Activated CD4-positive, alpha-beta T cell treated with anti-CD3 and anti-CD28 coated beads, Interleukin-2, amount 10 ng/mL, durations not matched to agents 24 days and 14 days (primary cell): ENCODE results near the gene ATP8B3. TPM values are rescaled to one million over a fixed set of nuclear protein-coding genes. Genes with fewer than 3 reads are reported as not detected.

ENCODE experiments used
- DNase-seq: peaks from one replicate; pipeline ENCODE4 v3.0.0; 2022
- H3K27ac Mint-ChIP-seq: one replicate; pipeline ENCODE4 v1.8.0; 2022; ENCODE audit warnings: mild to moderate bottlenecking, mixed read lengths
- H3K27me3 Mint-ChIP-seq: one replicate; pipeline ENCODE4 v1.8.0; 2022; ENCODE audit warnings: mixed read lengths
- H3K36me3 Mint-ChIP-seq: one replicate; pipeline ENCODE4 v1.8.0; 2022; ENCODE audit warnings: low read depth, mild to moderate bottlenecking, mixed read lengths
- H3K4me1 Mint-ChIP-seq: one replicate; pipeline ENCODE4 v1.8.0; 2021; ENCODE audit warnings: mixed read lengths
- H3K4me3 Mint-ChIP-seq: one replicate; pipeline ENCODE4 v1.8.0; 2022; ENCODE audit warnings: mild to moderate bottlenecking, moderate library complexity, mixed read lengths
- H3K9me3 Mint-ChIP-seq: one replicate; pipeline ENCODE4 v1.8.0; 2021; ENCODE audit warnings: mixed read lengths
- intact Hi-C: fragments of 100-400 bp; cut with micrococcal nuclease; formaldehyde crosslinking; loops from one replicate; pipeline ENCODE4 v1.15.1; 2023
- total RNA-seq: library from RNA; stranded (reverse); gene quantifications from 2 replicates; pipeline ENCODE4 v1.2.3, GENCODE V29; 2022

The ATP8B3 gene
- total RNA-seq, 1 donor from 2014 or later: 3.6 TPM

DNA sequence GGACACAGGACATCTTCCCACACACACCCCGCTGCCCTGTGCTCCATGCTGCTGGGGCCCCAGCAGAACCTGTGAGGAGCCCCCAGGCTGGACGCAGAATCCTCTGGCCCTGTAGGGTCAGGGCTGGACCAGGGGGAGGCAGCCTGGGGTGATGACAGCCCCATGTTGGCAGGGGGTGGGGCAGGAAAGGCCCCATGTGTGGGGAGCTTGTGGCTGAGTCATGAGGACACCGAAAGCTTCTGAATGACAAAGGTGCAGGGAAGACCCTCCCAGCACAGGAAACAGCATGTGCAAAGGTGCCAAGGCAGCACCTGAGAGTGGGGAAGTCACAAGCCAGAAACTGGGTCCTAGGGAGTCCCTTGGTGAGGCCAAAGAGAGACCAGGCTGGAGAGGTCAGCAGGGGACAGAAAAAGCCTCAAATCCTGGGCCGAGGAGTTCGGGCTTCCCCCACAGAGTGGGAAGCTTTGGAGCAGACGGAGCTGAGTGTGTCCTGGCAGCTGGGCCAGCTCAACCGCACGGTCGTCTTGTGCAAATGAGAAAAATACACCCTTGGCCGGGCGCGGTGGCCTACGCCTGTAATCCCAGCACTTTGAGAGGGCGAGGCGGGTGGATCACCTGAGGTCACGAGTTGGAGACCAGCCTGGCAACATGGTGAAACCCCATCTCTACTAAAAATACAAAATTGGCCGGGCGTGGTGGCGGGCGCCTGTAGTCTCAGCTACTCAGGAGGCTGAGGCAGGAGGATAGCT, 17.5 kb downstream of the ATP8B3 start:
- Mint-ChIP-seq H3K27me3 (peaks cover 2% of the 10 kb centered on the region), H3K9me3 (no peaks in the 10 kb centered on the region), H3K27ac (no peak overlapping the region), H3K4me3 (no peak overlapping the region), H3K36me3 (no peaks in the 10 kb centered on the region), H3K4me1 (peaks cover 1% of the 10 kb centered on the region)
- no peak for DNase-seq
- intact Hi-C loops: no loop called here

GRCh38 chr19:1791879-1792278, 20.2 kb downstream of the ATP8B3 start:
- Mint-ChIP-seq H3K27ac (no peak overlapping the region), H3K4me3 (no peak overlapping the region), H3K27me3 (peaks cover 2% of the 10 kb centered on the region), H3K4me1 (peaks cover 1% of the 10 kb centered on the region), H3K36me3 (no peaks in the 10 kb centered on the region), H3K9me3 (no peaks in the 10 kb centered on the region)
- intact Hi-C loops: no loop called here
- no peak for DNase-seq

DNA sequence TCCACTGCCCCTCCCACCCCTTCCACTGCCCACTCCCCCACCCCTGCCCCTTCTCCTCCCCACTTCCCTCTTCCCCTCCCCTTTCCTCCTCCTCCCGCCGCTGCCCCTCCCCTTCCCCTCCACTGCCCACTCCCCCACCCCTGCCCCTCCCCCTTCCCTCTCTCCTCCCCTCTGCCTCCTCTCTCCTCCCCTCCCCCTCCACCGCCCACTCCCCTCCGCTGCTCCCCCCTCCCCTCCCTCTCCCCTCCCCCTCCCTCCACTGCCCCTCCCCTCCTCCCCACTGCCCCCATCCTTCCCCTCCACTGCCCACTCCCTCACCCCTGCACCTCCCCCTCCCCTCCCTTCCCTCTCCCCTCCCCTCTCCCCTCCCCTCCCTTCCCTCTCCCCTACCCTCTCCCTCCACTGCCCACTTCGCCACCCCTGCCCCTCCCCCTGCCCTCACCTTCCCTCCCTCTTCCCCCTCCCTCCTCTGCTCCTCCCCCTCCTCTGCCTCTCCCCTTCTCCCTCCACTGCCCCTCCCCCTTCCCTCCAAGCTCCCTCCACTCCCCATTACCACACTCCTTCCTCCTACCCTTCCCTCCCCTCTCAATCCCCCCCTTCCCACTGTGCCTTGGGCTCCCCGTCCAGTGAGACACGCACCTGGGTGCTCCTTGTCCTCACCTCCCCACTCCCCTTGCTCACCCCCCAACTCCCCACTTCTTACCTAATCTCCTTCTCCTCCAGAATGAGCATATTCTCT, 21.9 kb downstream of the ATP8B3 start:
- no peak for DNase-seq
- H3K4me3 Mint-ChIP-seq: no peak overlapping the region
- intact Hi-C loops: no loop called here
- no peaks in the 10 kb centered on the region for H3K36me3 Mint-ChIP-seq
- H3K4me1 Mint-ChIP-seq: no peaks in the 10 kb centered on the region
- no peak overlapping the region for H3K27ac Mint-ChIP-seq
- H3K9me3 Mint-ChIP-seq: no peaks in the 10 kb centered on the region
- H3K27me3 Mint-ChIP-seq: peaks cover 2% of the 10 kb centered on the region

GRCh38 chr19:1789261-1790041, 22.6 kb downstream of the ATP8B3 start:
- H3K27ac Mint-ChIP-seq: no peak overlapping the region
- intact Hi-C loops: no loop called here
- DNase-seq: no peak
- no peaks in the 10 kb centered on the region for H3K36me3 Mint-ChIP-seq
- H3K9me3 Mint-ChIP-seq: no peaks in the 10 kb centered on the region
- peaks cover 2% of the 10 kb centered on the region for H3K27me3 Mint-ChIP-seq
- no peak overlapping the region for H3K4me3 Mint-ChIP-seq
- no peaks in the 10 kb centered on the region for H3K4me1 Mint-ChIP-seq

- Mint-ChIP-seq H3K9me3 (no peaks in the 10 kb centered on the region), H3K27me3 (peaks cover 6% of the 10 kb centered on the region), H3K27ac (no peak overlapping the region), H3K36me3 (no peaks in the 10 kb centered on the region), H3K4me3 (no peak overlapping the region), H3K4me1 (no peaks in the 10 kb centered on the region)
- no peak for DNase-seq
- intact Hi-C loops: no loop called here
Measured at GRCh38 chr19:1787116-1787515, 25.0 kb downstream of the ATP8B3 start.

DNA sequence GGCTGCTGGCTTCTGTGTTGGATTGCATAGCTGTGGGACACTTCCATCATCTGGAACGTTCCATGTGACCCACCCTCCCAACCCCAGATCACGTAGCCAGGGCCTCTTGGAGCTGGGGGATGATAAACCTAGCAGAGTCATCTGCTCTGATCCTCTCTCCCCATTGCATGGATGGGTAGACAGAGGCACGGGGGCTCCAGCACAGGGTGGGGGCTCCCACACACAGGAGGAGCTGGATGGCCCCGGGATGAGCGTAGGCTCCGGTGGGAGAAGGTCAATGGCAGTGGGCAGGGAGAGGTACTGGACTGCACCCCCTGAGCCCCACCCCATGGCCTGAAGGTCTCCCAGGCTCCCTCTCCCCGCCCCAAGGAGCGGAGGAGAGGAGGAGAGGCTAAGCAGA, 25.4 kb downstream of the ATP8B3 start:
- no peaks in the 10 kb centered on the region for H3K36me3 Mint-ChIP-seq
- H3K4me3 Mint-ChIP-seq: no peak overlapping the region
- intact Hi-C loops: no loop called here
- H3K4me1 Mint-ChIP-seq: no peaks in the 10 kb centered on the region
- H3K27ac Mint-ChIP-seq: no peak overlapping the region
- DNase-seq: no peak
- H3K9me3 Mint-ChIP-seq: no peaks in the 10 kb centered on the region
- H3K27me3 Mint-ChIP-seq: peaks cover 6% of the 10 kb centered on the region

GRCh38 chr19:1785310-1785709, 26.8 kb downstream of the ATP8B3 start:
- Mint-ChIP-seq H3K9me3 (no peaks in the 10 kb centered on the region), H3K27me3 (peaks cover 8% of the 10 kb centered on the region), H3K36me3 (no peaks in the 10 kb centered on the region), H3K4me1 (no peaks in the 10 kb centered on the region), H3K27ac (no peak overlapping the region), H3K4me3 (no peak overlapping the region)
- DNase-seq: no peak
- intact Hi-C loops: no loop called here

- intact Hi-C loops: no loop called here
- Mint-ChIP-seq H3K27me3 (peaks cover 19% of the 10 kb centered on the region), H3K27ac (no peak overlapping the region), H3K36me3 (no peaks in the 10 kb centered on the region), H3K9me3 (no peaks in the 10 kb centered on the region), H3K4me1 (no peaks in the 10 kb centered on the region), H3K4me3 (no peak overlapping the region)
- no peak for DNase-seq
Measured at GRCh38 chr19:1783874-1784273, 28.2 kb downstream of the ATP8B3 start.

DNA sequence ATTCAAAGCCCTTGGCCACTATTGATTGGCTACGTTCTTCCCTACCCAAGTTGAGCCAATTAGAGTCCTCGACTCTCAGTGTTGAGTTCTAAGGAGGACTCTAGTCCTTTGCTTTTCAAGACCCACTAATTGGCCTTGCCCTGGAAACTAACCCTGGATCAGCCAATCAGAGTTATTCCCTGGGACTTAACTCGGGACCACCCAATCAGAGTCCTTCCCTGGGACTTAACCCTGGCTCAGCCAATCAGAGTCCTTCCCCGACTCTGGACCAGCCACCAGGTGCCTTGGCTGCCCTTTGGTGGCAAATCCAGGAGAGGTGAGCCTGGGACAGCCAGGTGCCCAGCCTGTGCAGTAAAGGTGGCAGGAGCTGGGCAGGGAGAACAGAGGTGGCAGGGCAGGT, 28.7 kb downstream of the ATP8B3 start:
- no peak for DNase-seq
- Mint-ChIP-seq H3K27me3 (peaks cover 23% of the 10 kb centered on the region), H3K36me3 (no peaks in the 10 kb centered on the region), H3K4me3 (no peak overlapping the region), H3K27ac (no peak overlapping the region), H3K4me1 (no peaks in the 10 kb centered on the region), H3K9me3 (no peaks in the 10 kb centered on the region)
- intact Hi-C loops: no loop called here

DNA sequence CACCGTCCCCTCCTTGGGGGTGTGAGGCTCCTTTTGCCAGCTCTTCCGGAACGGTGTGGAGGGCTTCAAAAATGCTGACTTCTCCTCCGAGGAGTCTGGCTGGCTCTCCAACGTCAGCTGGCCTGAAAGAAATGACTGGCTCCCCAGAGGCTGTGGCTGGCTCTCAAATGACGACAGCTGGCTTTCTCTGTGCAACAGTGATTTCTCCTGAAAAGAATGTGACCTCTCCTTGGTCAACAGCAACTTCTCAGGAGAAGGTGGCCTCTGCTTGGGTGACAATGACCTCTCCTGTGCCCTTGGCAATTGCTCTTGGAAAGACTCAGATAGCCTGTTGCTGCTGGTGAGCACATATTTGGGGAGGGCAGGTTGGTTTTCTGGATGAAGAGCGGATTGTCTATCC, 29.6 kb downstream of the ATP8B3 start:
- Mint-ChIP-seq H3K27me3 (peaks cover 27% of the 10 kb centered on the region), H3K36me3 (no peaks in the 10 kb centered on the region)

DNA sequence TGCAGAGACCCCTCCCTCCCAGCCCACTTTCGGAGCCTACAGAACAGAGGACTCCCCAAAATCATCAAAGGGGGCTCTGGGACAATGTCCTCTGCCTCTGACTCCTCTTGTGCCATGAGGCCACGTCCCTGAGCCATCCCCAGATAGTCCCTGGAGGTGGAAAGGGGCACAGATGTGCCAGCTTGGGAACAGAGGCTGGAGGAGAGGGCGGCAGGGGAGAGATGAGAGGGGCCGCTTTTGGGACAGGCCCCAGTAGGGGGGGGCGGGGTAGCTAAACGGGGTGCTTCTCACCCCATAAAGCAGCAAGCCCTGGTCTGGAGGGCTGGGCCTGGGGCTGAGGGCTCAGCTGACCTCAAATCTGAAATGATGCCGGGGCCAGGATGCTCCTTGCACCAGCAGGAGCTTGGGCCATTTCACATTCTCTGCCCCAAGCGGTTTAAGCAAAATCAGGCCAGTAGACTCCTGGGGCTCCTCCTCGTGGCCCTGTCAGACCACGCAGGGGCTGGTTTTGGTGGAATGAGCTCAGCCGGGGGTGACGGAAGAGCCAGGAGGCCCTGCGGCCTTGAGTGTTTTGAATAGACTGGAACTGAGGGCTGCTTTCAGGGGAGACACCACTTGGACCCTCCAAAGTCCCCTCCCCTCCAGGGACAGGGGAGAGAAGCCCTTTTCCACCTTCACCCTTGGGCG, 31.7 kb downstream of the ATP8B3 start:
- intact Hi-C loops: no loop called here
- no peaks in the 10 kb centered on the region for H3K9me3 Mint-ChIP-seq

More for the DNA sequence above, 29.6 kb downstream of the ATP8B3 start:
- Mint-ChIP-seq H3K9me3 (no peaks in the 10 kb centered on the region), H3K4me1 (no peaks in the 10 kb centered on the region), H3K27ac (no peak overlapping the region), H3K4me3 (no peak overlapping the region)
- DNase-seq: no peak
- intact Hi-C loops: no loop called here

DNA sequence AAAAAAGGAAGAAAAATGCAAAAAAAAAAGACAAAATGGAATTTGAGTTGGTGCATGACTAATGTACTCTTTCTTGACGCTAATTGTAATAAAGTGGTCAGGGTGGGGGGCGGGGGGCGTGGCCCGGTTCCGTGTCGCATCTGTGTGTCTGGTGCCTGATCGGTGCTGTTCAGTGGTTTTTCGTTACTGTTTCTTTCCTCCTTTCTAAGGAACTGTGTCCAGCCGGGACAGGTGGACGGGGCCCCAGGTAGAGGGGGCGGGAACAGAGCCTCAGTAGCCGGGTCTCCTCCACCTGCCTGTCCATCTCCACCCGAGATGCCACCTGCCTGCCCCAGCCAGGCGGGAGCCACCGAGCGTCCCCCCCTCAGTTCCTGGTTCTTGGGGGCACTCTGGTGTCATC, 32.5 kb downstream of the ATP8B3 start:
- H3K27me3 Mint-ChIP-seq: peaks cover 37% of the 10 kb centered on the region
- H3K4me3 Mint-ChIP-seq: no peak overlapping the region
- H3K4me1 Mint-ChIP-seq: no peaks in the 10 kb centered on the region
- intact Hi-C loops: no loop called here
- H3K9me3 Mint-ChIP-seq: no peaks in the 10 kb centered on the region
- no peak for DNase-seq
- H3K27ac Mint-ChIP-seq: no peak overlapping the region
- peaks cover 5% of the 10 kb centered on the region for H3K36me3 Mint-ChIP-seq

More for the DNA sequence above, 31.7 kb downstream of the ATP8B3 start:
- peaks cover 37% of the 10 kb centered on the region for H3K27me3 Mint-ChIP-seq
- H3K4me3 Mint-ChIP-seq: no peak overlapping the region
- no peak overlapping the region for H3K27ac Mint-ChIP-seq
- DNase-seq: no peak
- H3K36me3 Mint-ChIP-seq: peaks cover 5% of the 10 kb centered on the region
- no peaks in the 10 kb centered on the region for H3K4me1 Mint-ChIP-seq

GRCh38 chr19:1777149-1777548, 34.9 kb downstream of the ATP8B3 start:
- intact Hi-C loops: no loop called here
- Mint-ChIP-seq H3K4me1 (no peaks in the 10 kb centered on the region), H3K4me3 (no peak overlapping the region), H3K27me3 (peaks cover 43% of the 10 kb centered on the region), H3K9me3 (no peaks in the 10 kb centered on the region), H3K27ac (no peak overlapping the region), H3K36me3 (peaks cover 5% of the 10 kb centered on the region)
- no peak for DNase-seq
